ENCODE data around the gene CANX. TPM values are rescaled to one million over a fixed set of nuclear protein-coding genes. Genes with fewer than 3 reads are reported as not detected.

CANX gene
- total RNA-seq, 2 experiments from 2014 or later, result 431 to 444 TPM

GRCh38 chr5:179780362-179780761 lies 81.6 kb downstream of the CANX start:
- Mint-ChIP-seq H3K9me3 (no peaks in the 10 kb centered on the region), H3K27me3 (no peaks in the 10 kb centered on the region), H3K4me1 (ENCODE audit: low read depth) (no peaks in the 10 kb centered on the region), H3K27ac (no peak overlapping the region), H3K4me3 (no peak overlapping the region), H3K36me3 (ENCODE audit: low read depth) (peaks cover 13% of the 10 kb centered on the region)
- ATAC-seq (no peak), DNase-seq (no peak)
- TF ChIP-seq, protein P1, sequence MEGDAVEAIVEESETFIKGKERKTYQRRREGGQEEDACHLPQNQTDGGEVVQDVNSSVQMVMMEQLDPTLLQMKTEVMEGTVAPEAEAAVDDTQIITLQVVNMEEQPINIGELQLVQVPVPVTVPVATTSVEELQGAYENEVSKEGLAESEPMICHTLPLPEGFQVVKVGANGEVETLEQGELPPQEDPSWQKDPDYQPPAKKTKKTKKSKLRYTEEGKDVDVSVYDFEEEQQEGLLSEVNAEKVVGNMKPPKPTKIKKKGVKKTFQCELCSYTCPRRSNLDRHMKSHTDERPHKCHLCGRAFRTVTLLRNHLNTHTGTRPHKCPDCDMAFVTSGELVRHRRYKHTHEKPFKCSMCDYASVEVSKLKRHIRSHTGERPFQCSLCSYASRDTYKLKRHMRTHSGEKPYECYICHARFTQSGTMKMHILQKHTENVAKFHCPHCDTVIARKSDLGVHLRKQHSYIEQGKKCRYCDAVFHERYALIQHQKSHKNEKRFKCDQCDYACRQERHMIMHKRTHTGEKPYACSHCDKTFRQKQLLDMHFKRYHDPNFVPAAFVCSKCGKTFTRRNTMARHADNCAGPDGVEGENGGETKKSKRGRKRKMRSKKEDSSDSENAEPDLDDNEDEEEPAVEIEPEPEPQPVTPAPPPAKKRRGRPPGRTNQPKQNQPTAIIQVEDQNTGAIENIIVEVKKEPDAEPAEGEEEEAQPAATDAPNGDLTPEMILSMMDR (IDR thresholded peaks at IDR 0.05), result no peak
- ChIA-PET POLR2A (no interaction called here), CTCF (interaction anchor here (1.5 to 5.6 kb wide), 2 partner anchors 17 to 21 kb away, joined by 3 to 28 read pairs; no protein-coding TSS in a partner anchor)
- intact Hi-C loops (cut with micrococcal nuclease), result no loop called here

Other genes starting within 250 kb of the CANX start
- 10 to 100 TPM; 22.5 to 24.7 TPM for gene RUFY1, start 148.4 kb upstream of the CANX start, total RNA-seq
- gene HNRNPH1, start 75.3 kb upstream of the CANX start, total RNA-seq, result 100 to 1,000 TPM; 706 to 709 TPM
- gene CBY3, start 17.9 kb upstream of the CANX start, total RNA-seq, result 1 to 10 TPM in 1 of 2 experiments, under 1 TPM in 1; 0.47 to 1.2 TPM
- gene MAML1, start 33.9 kb downstream of the CANX start, total RNA-seq, result 10 to 100 TPM; 26.1 to 26.6 TPM
- 1 to 10 TPM in 1 of 2 experiments, not detected in 1; 1.3 TPM for gene LTC4S, start 95.0 kb downstream of the CANX start, total RNA-seq
- 10 to 100 TPM; 62.8 to 65.9 TPM for gene MGAT4B, start 107.9 kb downstream of the CANX start, total RNA-seq
- 100 to 1,000 TPM; 105 to 123 TPM for gene SQSTM1, start 121.9 kb downstream of the CANX start, total RNA-seq
- gene MRNIP, start 159.8 kb downstream of the CANX start, total RNA-seq, result 10 to 100 TPM; 19.8 to 21.5 TPM
- 10 to 100 TPM; 92.4 to 94.6 TPM for gene TBC1D9B, start 208.9 kb downstream of the CANX start, total RNA-seq